Stimulated activated effector memory CD8-positive, alpha-beta T cell treated with anti-CD3 and anti-CD28 coated beads, Interleukin-12 subunit alpha, Interleukin-12 subunit beta, amount 100 ng/mL, for 72 hours (primary cell): Measurements from ENCODE around the gene AGPS.
"Not testable (repeated sequence)": the region's sequence is repeated elsewhere in the genome, so short reads cannot be mapped to it uniquely, and the experiment has no call there.

Source experiments
- ATAC-seq: fragments of 150-1000 bp; cut with Tn5 transposase; 2 replicates; pipeline ENCODE4 v1.10.0; 2021
- DNase-seq, 2 donors: peaks; one replicate each; pipeline ENCODE4 v3.0.0; 2021 to 2022; ENCODE audit warnings: low spot score in 2 of 2
- H3K27ac Mint-ChIP-seq: one replicate; pipeline ENCODE4 v1.8.0; 2022; ENCODE audit warnings: mild to moderate bottlenecking, mixed read lengths
- H3K36me3 Mint-ChIP-seq: one replicate; pipeline ENCODE4 v1.8.0; 2022; ENCODE audit warnings: mild to moderate bottlenecking, mixed read lengths
- H3K4me1 Mint-ChIP-seq: one replicate; pipeline ENCODE4 v1.8.0; 2022; ENCODE audit warnings: mixed read lengths
- H3K4me3 Mint-ChIP-seq: one replicate; pipeline ENCODE4 v1.8.0; 2022; ENCODE audit warnings: mild to moderate bottlenecking, mixed read lengths
- H3K9me3 Mint-ChIP-seq: one replicate; pipeline ENCODE4 v1.8.0; 2022; ENCODE audit warnings: mixed read lengths

The AGPS gene

GRCh38 chr2:177465400-177466138 lies 73.0 kb downstream of the AGPS start:
- Mint-ChIP-seq H3K36me3 (peaks cover 38% of the 10 kb centered on the region), H3K4me1 (no peaks in the 10 kb centered on the region), H3K9me3 (peaks cover 4% of the 10 kb centered on the region), H3K27ac (no peak overlapping the region), H3K4me3 (no peak overlapping the region)
- no peak for DNase-seq
- ATAC-seq, result no peak

DNA sequence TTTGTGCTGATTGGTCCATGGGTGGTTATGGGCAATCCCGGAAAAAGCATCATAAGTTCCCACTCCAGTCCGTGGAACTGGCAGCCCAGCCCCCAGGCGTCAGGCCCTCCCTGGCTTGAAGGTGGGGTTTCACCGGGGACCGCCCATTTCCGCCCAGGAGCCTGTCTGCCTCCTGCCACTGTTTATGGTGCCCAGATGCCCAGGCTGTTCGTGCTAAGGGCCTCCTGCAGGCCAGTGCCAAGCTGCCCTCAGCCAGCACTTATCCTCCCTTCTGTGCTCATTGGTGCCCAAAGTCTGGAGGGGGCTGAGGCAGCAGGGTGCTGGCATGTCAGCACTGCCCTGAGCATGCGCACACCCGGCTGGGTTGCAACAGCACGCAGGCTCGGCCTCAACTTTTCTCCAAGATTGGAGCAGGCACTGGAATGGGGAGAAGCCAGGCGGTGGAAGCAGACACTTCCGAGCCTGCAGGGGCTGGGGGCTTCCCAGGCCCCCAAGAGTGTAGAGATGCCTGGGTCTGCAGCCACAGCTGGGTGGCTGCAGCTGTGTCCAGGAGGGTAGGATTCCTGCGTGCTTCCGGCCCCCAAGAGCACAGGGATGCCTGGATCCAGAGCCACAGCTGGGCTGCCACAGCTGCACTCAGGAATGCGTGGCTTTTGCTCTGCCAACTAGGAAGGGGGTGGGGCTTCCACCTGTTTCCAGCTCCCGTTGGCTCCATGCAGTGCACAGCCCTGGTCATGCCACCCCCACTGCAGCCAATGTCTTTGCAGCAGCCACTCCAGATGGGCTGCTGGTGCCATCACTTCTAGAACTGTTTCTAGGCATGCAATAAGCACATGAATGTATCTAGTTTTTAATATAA lies 74.0 kb downstream of the AGPS start:
- Mint-ChIP-seq H3K4me3 (no peak overlapping the region), H3K36me3 (peaks cover 31% of the 10 kb centered on the region), H3K9me3 (peaks cover 9% of the 10 kb centered on the region), H3K27ac (no peak overlapping the region), H3K4me1 (no peaks in the 10 kb centered on the region)
- DNase-seq (no peak), ATAC-seq (no peak)

- Mint-ChIP-seq H3K27ac (no peak overlapping the region), H3K36me3 (peaks cover 27% of the 10 kb centered on the region), H3K9me3 (peaks cover 12% of the 10 kb centered on the region), H3K4me1 (no peaks in the 10 kb centered on the region), H3K4me3 (no peak overlapping the region)
- ATAC-seq (no peak), DNase-seq (no peak)
Observed at GRCh38 chr2:177467646-177468045, 75.1 kb downstream of the AGPS start.

- no peaks in the 10 kb centered on the region for H3K4me1 Mint-ChIP-seq
- ATAC-seq, result no peak
- DNase-seq, result no peak
- no peak overlapping the region for H3K4me3 Mint-ChIP-seq
- peaks cover 12% of the 10 kb centered on the region for H3K9me3 Mint-ChIP-seq
- H3K27ac Mint-ChIP-seq, result no peak overlapping the region
- H3K36me3 Mint-ChIP-seq, result peaks cover 6% of the 10 kb centered on the region
Observed at GRCh38 chr2:177471990-177472389, 79.4 kb downstream of the AGPS start.

GRCh38 chr2:177474301-177474700 lies 81.7 kb downstream of the AGPS start:
- Mint-ChIP-seq H3K9me3 (peaks cover 15% of the 10 kb centered on the region), H3K36me3 (peaks cover 13% of the 10 kb centered on the region), H3K4me3 (no peak overlapping the region), H3K27ac (no peak overlapping the region), H3K4me1 (no peaks in the 10 kb centered on the region)
- DNase-seq, result no peak
- ATAC-seq, result no peak

DNA sequence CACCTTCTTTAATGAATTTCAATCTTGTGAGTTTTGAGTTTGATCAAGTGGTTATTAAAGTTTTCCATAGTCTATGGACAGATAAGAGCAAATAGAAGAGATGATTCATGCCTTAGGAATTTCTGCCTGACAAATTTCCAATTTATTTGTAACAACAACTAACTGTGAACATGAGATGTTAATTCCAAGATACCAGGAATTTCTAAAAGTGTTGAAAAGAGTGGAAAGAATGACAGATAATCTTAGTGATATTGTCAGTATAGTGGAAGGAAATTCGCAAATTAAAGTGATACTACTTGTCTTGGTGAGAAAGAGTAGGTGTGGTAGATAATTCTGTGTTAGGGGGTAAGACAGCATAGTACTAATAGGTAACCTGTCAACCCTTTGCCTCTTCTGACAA lies 82.4 kb downstream of the AGPS start:
- ATAC-seq, result no peak
- Mint-ChIP-seq H3K9me3 (peaks cover 13% of the 10 kb centered on the region), H3K27ac (no peak overlapping the region), H3K36me3 (peaks cover 13% of the 10 kb centered on the region), H3K4me1 (no peaks in the 10 kb centered on the region), H3K4me3 (no peak overlapping the region)
- no peak for DNase-seq

DNA sequence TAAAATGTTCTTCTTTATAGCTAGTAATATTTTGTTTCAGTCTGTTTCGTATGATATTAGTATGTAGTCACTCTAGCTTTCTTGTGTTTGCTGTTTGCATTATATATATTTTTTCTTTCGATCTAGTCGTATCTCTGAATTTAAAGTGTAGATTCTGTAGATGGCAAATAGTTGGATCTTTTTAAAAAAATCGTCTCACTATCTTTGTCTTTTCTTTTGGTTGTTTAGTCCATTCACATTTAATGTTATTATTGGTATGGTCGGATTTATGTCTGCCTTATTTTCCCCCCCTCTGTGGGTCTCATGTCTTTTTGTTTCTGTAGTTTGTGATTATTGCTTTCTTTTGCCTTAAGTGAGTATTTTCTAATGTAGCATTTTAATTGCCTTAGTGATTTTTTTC lies 84.3 kb downstream of the AGPS start:
- Mint-ChIP-seq H3K27ac (no peak overlapping the region), H3K4me1 (no peaks in the 10 kb centered on the region), H3K36me3 (peaks cover 13% of the 10 kb centered on the region), H3K9me3 (peaks cover 6% of the 10 kb centered on the region), H3K4me3 (no peak overlapping the region)
- no peak for ATAC-seq
- DNase-seq, result no peak

DNA sequence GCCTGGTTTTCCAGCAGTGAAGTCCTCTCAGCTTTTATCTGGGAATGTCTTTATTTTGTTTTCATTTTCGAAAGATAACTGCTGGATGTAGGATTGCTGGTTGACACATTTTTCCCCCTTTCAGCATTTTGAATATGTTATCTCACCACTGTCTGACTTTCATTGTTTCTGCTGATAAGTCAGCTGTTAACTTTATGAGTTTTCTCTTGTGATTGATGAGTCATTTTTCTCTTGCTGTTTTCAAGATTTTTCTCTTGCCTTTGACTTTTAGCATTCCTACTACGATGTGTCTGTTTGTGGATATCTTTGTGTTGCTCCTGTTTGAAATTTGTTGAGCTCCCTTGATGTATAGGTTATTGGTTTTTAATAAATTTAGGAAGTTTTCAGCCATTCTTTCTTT lies 85.5 kb downstream of the AGPS start:
- H3K9me3 Mint-ChIP-seq, result peaks cover 3% of the 10 kb centered on the region
- peaks cover 13% of the 10 kb centered on the region for H3K36me3 Mint-ChIP-seq
- no peak overlapping the region for H3K27ac Mint-ChIP-seq
- ATAC-seq (no peak), DNase-seq (no peak)
- no peaks in the 10 kb centered on the region for H3K4me1 Mint-ChIP-seq
- H3K4me3 Mint-ChIP-seq, result no peak overlapping the region

DNA sequence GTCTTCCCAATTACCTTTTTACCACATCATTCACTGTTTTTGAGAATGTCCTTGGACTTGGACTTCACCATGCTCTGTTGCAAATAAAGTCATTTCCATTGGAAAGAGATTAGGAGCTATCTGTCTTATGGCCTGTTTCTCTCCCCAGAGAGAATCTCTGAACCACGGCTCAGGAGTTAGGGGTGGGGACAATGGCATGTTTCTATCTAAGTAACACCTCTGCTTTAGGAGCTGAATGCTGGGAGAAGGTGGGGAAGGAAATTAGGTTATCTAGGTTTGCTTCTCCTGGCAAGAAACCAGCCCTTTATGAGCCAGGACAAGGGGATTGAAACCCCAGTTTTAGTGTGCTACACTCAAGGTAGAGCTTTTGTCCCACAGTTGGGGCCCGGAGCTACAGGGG lies 86.3 kb downstream of the AGPS start:
- no peaks in the 10 kb centered on the region for H3K4me1 Mint-ChIP-seq
- no peak overlapping the region for H3K27ac Mint-ChIP-seq
- H3K36me3 Mint-ChIP-seq, result peaks cover 22% of the 10 kb centered on the region
- H3K9me3 Mint-ChIP-seq, result peaks cover 3% of the 10 kb centered on the region
- no peak overlapping the region for H3K4me3 Mint-ChIP-seq
- DNase-seq (no peak), ATAC-seq (no peak)

- Mint-ChIP-seq H3K36me3 (peaks cover 37% of the 10 kb centered on the region), H3K4me3 (no peak overlapping the region), H3K4me1 (no peaks in the 10 kb centered on the region), H3K9me3 (peaks cover 3% of the 10 kb centered on the region), H3K27ac (no peak overlapping the region)
- DNase-seq (no peak), ATAC-seq (peak; percentile 72)
Observed at GRCh38 chr2:177482195-177482594, 89.6 kb downstream of the AGPS start.

- H3K4me1 Mint-ChIP-seq, result no peaks in the 10 kb centered on the region
- H3K36me3 Mint-ChIP-seq, result peaks cover 31% of the 10 kb centered on the region
- H3K4me3 Mint-ChIP-seq, result no peak overlapping the region
- no peak for DNase-seq
- H3K27ac Mint-ChIP-seq, result no peak overlapping the region
- H3K9me3 Mint-ChIP-seq, result no peaks in the 10 kb centered on the region
- ATAC-seq, result no peak
Observed at GRCh38 chr2:177483531-177483930, 91.0 kb downstream of the AGPS start.

DNA sequence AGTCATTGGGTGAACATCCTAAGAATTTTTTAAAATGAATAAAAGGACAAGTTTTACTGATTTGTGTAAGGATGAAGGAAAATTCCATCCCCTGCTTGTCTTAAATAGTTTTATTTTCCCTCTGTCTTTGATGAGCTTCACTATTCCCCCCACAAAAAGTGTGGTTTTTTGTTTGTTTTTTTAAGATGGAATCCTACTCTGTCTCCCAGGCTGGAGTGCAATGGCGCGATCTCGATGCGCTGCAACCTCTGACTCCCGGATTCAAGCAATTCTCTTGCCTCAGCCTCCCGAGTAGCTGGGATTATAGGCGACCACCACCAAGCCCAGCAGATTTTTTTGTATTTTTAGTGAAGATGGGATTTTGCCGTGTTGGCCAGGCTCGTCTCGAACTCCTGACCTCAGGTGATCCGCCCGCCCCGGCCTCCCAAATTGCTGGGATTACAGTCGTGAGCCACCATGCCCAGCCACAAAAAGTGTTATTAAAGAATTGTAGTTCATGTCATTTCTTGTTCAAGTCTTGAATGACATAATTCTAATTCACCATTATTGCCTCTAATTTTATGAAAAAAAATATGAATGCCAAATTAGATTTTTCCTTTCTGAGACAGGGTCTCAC lies 91.7 kb downstream of the AGPS start:
- H3K36me3 Mint-ChIP-seq, result peaks cover 31% of the 10 kb centered on the region
- no peak overlapping the region for H3K27ac Mint-ChIP-seq
- no peak for ATAC-seq
- no peak for DNase-seq
- H3K4me3 Mint-ChIP-seq, result no peak overlapping the region
- H3K9me3 Mint-ChIP-seq, result no peaks in the 10 kb centered on the region
- no peaks in the 10 kb centered on the region for H3K4me1 Mint-ChIP-seq

GRCh38 chr2:177485657-177486056 lies 93.1 kb downstream of the AGPS start:
- H3K4me3 Mint-ChIP-seq, H3K27ac Mint-ChIP-seq, H3K4me1 Mint-ChIP-seq, ATAC-seq, H3K9me3 Mint-ChIP-seq, DNase-seq: not testable (repeated sequence)
- H3K36me3 Mint-ChIP-seq, result peaks cover 31% of the 10 kb centered on the region

- DNase-seq (no peak), ATAC-seq (no peak)
- Mint-ChIP-seq H3K4me3 (no peak overlapping the region), H3K36me3 (peaks cover 22% of the 10 kb centered on the region), H3K4me1 (no peaks in the 10 kb centered on the region), H3K27ac (no peak overlapping the region), H3K9me3 (no peaks in the 10 kb centered on the region)
Observed at GRCh38 chr2:177489719-177490301, 97.2 kb downstream of the AGPS start.

GRCh38 chr2:177495945-177496344 lies 103.4 kb downstream of the AGPS start:
- peaks cover 2% of the 10 kb centered on the region for H3K4me1 Mint-ChIP-seq
- no peak overlapping the region for H3K4me3 Mint-ChIP-seq
- no peak overlapping the region for H3K27ac Mint-ChIP-seq
- DNase-seq, result no peak
- peaks cover 48% of the 10 kb centered on the region for H3K36me3 Mint-ChIP-seq
- no peaks in the 10 kb centered on the region for H3K9me3 Mint-ChIP-seq
- ATAC-seq, result no peak
